G401.6 (cell line): ENCODE results near the gene XAB2.

Experiments used
- FAIRE-seq: peaks from 2 replicates; lab custom pipeline; 2012; peaks lifted over from hg19 to GRCh38; lab: Jason Lieb, UNC

The XAB2 gene

DNA sequence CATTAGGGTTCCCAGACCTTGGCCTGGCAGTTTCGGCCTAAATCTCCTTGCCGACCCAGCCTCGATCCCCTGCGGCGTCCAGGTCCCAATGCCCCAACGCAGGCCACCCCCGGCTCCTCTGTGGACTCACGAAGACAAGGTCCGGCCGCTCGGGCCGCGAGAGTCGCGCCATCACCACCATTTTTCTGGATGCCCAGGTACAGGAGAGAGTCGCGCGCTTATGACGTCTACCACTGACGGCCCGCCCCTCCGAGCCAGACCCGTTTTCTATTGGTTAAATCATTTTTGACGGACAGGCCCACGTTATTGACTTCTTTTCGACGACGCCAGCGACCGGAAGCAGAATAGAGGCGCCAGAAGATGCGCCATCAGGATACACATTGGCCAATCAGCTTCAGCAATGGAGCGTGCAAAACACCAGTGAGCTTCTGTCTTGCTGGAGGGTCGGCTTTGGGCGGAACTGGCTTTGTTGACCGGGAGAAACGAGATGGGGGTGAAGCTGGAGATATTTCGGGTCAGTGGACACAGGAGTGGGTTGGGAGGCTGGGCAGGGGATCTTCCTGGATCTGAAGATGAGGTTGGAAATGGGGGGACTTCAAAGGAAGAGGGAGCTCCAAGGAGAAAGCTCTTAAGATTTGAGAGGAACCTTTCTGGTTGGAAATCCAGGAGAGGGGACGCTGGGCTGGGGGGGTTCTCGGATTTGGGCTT is at the start of gene XAB2, which contains the start of gene PET100:
XAB2 (minus strand) TSS at position 199 of the 708 bp plus-strand sequence; CDS start at position 181, 18 bp downstream.
PET100 (plus strand) TSS at position 447 of the 708 bp plus-strand sequence; CDS start at position 488, 41 bp downstream.
- FAIRE-seq: peak; percentile 99

DNA sequence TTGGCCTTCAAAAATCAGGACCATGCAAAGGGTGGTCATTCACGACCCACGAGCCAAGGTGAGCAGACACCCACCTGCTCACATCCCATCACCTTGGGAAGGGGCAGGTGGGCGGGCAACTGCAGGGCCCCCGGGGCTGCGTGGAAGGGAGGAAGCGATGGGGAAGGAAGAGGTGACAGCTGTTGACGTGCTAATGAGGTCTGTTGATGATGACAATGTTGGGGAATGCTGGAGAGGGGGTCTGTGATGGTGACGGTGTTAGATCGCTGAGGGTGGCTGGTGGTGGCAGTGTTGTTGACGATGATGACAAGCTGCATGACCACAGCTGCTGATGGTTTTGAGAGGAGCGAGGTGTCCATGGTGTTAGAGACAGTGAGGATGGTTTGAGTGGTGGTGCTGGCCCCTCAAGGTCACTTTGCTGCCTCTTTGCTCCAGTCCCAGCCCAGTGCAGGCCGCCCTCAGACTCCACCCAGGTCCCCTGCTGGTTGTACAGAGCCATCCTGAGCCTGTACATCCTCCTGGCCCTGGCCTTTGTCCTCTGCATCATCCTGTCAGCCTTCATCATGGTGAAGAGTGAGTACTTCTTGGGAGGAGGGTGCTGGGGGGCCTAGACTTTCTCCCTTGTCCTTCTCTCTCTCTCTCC is 48.4 kb upstream of the XAB2 start:
- FAIRE-seq: no peak

DNA sequence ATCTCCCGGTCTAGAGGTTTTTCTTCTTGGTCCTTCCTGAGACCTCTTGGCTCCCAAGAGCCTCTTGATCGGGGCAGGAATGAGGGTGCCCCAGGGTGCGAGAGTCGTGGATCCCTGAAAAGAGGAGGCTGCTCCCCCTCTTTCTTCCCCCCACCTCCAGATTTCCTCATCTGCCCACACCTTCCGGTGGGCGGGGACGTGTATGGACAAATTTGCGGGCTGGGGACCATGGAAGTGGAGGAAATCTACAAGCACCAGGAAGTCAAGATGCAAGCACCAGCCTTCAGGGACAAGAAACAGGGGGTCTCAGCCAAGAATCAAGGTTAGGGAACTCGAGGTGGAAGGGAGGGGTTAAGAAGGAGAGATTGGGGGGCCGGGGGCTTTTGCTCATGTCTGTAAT is 47.5 kb upstream of the XAB2 start, which contains the start of gene MCEMP1:
MCEMP1 (plus strand) TSS at position 237 of the 400 bp plus-strand sequence; CDS start at position 268, 31 bp downstream.
- no peak for FAIRE-seq

DNA sequence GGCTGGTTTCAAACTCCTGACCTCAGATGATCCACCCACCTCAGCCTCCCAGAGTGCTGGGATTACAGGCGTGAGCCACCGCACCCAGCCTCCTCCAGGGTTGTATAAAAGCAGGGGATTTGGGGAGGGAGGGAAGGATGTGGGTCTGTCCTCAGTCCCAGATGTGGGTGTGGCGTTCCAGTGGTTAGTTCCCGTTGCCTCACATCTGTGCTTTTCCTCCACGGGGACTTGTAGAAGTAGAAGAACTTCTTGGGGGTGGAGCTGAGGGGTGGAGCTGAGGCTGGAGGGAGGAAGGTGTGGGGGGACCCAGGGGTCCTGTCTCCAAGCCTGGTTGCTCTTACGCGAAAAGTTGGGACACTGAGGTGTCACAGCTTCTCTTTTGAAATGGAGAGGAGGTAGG is 47.0 kb upstream of the XAB2 start:
- no peak for FAIRE-seq

DNA sequence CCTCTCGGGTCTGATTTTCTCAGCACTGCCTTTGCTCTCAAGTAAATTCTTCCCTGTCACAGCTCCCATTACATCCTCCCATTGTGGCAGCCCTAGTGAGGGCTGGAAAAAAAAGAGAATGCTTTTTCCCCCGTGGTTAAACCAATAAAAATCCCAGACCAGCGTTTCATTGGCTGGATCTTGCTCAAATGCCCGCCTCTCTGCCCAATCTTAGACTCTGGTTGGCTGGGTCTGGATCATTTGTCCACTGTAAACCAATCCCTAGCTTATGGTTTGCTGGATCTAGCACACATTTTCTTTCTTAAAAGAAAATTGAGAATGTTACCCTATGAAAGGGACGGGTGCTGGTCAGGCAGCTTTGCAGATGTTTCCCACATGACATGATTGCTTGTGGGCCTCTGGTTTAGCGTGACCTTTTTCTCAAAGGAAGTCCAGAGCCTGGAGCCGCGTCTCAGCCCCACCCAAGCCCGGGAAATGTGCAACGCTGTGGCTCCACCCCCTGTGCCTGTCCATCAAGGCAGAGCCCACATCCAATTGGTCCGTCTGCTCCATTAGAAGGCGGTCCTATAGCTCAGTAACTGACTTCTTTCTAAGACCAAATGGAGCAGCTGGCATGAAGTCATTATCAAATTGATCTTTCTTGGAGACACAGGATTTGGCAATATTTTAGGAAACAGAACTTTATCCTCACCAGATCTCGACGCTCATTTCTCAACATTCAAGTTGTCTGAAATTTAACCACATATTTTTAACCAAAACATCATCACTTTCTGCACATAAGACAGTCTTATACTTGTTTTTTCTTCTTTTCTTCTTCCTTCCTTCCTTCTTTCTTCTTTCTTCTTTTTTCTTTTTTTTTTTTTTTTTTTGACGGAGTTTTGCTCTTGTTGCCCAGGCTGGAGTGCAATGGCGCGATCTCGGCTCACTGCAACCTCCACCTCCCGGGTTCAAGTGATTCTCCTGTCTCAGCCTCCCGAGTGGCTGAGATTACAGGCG is 45.0 kb upstream of the XAB2 start:
- FAIRE-seq: no peak

DNA sequence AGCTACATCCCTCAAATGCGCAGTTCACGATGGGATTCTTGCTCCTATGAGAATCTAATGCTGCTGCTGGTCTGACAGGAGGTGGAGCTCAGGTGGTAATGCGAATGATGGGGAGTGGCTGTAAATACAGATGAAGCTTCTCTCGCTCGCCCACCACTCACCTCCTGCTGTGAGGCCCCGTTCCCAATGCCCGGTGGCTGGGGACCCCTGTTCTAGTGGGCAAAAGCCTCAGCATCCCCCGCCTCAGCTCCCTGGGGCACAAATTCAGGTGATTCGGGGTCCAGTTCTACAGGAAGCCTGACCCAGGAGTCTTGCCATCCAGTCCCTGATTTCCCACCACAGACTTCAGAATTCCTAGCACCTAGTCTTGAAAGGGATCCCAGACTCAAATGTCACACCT is 43.2 kb upstream of the XAB2 start:
- no peak for FAIRE-seq

DNA sequence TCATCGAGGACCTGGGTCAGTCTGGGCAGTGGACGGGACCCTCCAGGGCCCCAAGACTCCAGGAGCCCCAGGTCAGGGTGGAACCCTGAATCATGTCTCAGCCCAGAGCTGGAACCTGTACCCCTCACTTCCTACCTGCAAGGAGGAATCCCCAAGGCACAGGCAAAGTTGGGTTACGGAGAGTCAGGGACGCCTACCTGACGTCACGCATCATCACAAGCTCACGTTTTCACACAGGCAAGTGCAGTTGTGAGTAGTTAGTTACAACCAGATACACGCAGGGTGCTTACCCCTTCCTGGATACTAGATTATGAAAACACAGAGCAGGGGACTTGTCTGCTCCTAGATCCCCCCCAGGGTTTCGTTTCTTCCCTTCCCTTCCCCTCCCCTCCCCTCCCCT is 41.4 kb upstream of the XAB2 start:
- FAIRE-seq: no peak

DNA sequence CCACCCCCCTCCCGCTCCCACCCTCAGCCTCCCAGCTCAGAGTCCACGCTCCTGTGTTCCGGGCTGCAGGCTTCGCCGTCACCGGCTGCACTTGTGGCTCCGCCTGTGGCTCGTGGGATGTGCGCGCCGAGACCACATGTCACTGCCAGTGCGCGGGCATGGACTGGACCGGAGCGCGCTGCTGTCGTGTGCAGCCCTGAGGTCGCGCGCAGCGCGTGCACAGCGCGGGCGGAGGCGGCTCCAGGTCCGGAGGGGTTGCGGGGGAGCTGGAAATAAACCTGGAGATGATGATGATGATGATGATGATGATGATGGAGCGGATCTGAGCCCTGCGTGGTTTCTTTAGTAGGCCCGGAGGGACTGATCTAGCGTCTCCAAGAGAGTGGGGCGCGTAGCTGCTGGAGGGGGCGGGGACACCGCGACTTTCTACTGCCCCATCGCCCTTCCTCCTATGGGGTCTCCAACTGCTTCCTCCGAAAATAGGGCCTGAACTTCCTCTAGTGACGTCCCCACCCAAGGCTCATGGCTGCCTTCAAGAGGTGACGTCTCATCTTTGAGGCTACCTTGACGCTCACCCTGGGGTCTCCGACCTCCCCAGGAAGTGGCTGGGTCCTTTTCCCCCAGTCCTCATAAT is 40.9 kb upstream of the XAB2 start:
- no peak for FAIRE-seq

DNA sequence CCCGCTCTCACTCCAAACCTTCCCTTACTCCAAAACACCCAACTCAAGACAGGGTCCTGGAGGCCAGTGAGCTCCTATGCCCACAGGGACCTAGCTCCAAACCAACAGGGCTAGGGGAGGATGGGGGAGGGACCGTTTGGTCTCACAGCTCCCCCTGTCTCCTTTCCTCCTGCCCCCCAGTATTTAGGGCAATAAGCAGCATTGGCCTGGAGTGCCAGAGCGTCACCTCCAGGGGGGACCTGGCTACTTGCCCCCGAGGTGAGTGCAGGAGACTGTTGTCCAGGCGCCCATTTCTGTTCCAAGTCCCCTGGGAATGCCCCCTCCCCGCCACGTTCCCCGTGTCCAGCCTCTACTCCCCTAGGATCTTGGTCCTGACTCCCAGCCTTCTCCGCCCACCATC is 40.3 kb upstream of the XAB2 start:
- no peak for FAIRE-seq

DNA sequence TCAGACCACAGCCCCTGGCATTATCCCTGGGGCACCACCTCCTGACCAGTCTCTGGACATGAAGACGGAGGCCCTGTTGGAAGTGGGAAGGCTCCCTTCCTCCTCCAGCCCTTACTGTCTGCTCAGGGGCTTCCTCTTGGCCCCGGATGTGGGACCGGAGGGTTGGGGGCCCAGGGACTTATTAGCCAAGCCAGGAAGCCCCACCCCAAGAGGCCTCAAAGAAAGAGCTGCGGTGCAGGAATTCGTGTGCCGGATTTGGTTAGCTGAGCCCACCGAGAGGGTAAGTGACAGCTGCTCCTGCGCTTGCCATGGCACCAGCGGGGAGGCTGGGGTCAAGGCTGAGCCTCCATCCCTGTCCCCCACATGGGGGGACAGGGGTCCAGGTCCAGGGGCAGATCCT is 39.5 kb upstream of the XAB2 start, which contains the start of gene RETN:
RETN (plus strand) TSS at position 208 of the 400 bp plus-strand sequence. CDS start 278 bp downstream, outside the sequence.
- FAIRE-seq: no peak

DNA sequence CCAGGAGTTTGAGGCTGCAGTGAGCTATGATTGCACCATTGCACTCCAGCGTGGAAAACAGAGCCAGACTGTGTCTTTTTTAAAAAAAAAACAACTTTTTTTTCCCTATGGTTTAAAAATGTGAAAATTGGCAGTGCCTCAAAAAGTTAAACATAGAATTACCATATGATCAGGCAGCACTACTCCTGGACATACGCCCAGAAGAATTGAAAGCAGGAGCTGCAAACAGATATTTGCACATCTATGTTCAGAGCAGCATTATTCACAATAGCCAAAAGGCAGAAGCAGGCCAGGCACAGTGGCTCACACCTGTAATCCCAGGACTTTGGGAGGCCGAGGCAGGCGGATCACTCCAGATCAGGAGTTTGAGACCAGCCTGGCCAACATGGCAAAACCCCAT is 35.7 kb upstream of the XAB2 start:
- no peak for FAIRE-seq

DNA sequence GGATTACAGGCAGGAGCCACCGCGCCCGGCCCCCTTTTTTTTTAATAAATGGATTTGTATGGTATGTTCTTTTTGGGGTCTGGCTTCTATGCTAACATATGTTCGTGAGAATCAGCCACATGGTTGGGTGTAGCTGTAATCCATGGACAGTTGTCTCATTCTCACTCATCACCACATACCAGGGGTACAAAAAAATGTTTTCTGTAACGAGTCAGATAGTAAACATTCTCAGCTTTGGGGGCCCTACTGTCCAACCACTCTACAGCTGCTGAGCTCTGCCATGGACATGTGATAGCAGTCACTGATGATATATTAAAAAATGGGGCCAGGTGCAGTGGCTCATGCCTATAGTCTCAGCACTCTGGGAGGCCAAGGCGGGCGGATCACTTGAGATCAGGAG is 34.4 kb upstream of the XAB2 start:
- no peak for FAIRE-seq

DNA sequence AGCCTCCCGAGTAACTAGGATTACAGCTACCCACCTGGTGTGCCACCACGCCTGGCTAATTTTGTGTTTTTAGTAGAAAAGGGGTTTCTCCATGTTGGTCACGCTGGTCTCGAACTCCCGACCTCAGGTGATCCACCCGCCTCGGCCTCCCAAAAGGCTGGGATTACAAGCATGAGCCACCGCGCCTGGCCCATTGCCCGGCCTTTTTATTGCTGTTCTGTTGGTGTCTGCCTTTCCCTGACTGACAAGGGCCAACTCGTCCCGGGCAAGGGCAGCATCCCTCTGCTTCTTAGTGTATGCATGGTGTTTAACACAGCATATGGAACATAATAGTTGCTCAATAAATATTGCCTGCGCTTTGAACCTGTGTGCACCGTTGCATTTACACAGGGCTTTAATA is 33.3 kb upstream of the XAB2 start:
- FAIRE-seq: no peak

DNA sequence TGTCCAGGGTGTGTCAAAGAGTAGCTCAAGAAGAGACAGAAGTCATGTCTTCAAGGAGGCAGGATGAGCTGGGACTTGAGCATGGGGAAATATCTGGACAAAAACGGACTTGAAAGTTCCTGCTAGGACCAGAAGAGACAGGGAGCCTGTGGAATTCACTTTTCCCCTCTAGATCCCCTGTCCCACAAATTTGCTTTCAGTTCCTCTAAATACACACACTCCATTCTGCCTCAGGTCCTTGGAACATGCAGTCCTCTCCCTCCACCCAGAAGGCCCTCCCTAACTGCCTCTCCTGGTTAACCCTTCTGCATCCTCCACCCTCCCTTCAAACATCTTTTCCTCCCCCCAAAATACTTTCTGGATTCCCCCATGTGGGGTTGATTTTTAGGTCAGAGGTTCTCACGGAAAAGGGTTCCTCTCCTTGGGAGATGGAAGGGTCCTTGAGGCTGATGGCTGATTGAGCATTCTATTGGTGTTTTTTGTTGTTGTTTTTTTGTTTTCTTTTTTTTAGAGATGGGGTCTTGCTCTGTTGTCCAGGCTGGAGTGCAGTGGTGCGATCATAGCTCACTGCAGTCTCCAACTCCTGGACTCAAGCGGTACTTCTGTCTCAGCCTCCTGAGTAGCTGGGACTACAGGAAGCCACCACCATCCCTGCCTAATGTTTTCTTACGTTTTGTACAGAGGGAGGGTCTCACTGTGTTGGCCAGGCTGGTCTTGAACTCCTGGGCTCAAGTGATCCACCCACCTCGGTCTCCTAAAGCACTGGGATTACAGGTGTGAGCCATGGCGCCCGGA is 32.6 kb upstream of the XAB2 start:
- no peak for FAIRE-seq

DNA sequence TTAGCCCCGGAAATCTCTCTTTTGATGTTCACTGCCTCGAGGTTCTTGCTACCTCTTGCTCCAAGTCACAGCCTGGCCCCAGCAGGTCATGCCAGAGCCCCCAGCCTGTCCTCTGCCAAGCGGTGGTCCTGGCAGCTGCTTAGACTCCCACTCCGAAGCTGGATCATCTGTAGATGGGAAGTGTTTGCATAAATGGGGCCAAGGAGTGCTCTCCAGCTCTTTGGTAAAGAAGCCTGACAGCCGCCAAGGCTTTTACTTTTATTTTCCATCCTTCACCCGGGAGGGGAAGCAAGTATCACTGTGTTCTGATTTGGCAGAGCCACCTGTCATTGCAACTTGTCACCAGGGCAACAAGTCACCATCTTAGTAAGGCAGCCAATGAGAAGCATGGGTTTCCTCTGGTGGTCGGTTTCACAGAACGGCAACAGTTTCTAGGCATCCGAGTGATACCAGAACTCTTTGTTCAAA is 28.9 kb upstream of the XAB2 start:
- FAIRE-seq: no peak

DNA sequence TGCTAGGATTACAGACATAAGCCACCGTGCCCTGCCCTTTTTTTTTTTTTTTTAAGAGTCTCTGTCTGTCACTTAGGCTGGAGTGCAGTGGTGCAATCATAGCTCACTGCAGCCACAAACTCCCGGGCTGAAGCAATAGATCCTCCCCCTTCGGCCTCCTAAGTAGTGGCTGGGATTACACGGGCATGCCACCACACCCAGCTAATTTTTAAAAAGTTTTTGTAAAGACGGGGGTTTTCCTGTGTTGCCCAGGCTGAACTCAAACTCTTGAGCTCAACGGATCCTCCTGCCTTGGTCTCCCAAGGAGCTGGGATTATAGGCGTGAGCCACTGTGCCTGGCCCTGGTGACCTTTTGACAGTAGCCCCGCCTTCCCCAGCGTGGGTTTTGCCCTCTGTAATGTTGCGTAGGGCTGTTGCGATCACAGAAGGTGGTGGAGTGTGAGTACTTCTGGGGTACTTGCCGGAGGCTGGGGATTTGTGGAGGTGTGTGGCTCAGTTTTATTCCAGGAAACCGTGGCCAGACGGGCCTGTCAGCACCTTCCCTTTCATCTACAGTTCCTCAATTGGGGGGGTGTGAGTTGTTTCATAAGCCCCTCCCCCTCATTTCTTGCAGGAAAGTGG is 27.9 kb upstream of the XAB2 start:
- FAIRE-seq: no peak

DNA sequence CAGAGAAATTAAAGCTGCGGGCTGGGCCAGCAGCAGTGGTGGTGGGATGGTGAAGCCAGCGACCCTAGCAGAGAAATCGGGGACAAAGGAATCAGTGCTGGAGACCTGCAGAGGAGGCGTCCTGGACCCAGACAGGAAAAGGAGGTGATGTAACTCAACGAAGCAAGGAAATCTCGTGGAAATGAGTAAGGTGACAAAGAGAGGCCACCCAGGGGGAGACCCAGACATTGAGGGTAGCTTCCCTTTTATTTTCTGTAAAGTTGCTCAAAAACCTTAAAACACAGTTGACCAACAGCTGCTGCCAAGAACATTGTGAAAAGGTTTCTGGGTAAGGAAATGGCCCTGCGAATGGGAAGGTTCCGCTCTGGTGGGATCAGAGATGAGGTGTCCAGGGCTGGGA is 26.2 kb upstream of the XAB2 start:
- FAIRE-seq: no peak

DNA sequence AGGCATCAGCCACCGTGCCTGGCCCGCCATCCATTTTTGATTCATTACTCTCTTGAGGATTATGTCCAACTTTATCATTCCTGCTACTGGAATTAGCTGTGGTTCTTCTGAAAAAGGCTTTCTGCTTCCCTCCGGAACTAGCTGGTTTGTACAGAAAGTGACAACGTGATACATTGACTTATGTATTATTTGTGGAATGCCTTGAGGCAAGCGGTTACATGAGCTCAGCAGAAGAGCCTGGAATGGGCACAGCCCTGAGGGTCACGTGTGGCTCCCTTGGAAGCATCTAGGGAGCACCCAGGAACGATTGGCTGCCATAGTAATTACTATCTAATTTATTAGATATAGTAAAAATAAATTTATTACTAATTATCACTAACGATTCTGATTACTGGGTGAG is 25.1 kb upstream of the XAB2 start:
- FAIRE-seq: no peak

DNA sequence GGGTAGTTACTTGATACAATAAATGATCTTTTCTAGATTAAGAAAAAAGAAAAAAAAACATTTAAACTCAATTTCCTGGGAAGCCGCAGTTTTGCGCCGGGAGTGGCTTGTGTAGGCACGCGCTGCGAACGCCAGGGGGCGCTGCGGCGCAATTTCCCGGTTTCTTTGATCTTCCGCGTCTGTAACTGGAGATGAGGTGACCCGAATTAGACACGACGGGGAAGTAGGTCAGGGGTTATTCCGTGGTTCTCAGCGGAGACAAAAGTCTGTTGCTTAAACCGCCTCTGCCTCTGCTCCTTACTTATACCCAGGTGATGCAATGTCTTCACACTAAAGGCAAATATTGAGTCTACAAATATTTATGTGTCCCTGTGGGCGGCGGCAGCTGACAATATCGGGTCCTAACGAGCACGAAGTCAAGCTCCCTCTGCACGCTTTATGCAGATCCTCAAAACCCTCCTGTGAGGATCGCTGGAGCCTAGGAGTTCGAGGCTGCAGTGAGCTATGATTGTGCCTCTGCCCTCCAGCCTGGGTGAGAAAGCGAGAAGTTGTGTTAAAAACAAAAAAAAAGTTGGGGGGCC is 22.8 kb upstream of the XAB2 start:
- peak; percentile 89 for FAIRE-seq

DNA sequence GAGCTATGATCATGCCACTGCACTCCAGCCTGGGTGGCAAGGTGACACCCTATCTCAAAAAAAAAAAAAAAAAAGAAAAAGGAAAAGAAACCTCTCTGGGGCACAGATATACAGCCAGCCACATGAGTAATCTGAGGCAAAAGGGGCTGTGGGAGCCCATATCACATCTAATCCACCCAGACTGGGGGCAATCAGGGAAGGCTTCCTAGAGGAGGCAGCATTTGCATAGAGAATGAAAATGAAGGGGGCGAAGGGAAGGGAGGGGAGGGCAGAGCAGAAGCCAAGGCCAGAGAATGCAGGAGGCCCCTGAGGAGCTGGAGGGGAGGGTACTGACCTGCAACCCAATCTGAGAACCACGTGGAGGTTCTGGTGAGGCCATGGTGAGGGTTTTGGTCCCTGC is 20.8 kb upstream of the XAB2 start:
- no peak for FAIRE-seq
